ENCODE measurements around the gene LPP.

DNA sequence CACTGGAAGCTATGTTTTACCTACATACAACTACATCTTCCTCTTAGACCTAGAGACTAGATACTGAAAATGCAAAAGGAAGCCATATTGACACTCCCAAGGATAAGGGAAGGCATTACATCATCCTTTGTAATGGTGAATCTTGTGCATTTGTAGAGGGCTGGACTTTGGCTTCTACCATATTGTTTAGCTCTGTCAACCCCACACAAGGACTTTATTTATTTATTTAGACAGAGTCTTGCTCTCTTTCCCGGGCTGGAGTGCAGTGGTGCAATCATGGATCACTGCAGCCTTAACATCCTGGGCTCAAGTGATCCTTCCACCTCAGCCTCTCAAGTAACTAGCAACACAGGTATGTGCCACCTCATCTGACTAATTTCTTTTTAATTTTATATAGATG lies 686.3 kb downstream of the LPP start:
- TF ChIP-seq, protein P1, sequence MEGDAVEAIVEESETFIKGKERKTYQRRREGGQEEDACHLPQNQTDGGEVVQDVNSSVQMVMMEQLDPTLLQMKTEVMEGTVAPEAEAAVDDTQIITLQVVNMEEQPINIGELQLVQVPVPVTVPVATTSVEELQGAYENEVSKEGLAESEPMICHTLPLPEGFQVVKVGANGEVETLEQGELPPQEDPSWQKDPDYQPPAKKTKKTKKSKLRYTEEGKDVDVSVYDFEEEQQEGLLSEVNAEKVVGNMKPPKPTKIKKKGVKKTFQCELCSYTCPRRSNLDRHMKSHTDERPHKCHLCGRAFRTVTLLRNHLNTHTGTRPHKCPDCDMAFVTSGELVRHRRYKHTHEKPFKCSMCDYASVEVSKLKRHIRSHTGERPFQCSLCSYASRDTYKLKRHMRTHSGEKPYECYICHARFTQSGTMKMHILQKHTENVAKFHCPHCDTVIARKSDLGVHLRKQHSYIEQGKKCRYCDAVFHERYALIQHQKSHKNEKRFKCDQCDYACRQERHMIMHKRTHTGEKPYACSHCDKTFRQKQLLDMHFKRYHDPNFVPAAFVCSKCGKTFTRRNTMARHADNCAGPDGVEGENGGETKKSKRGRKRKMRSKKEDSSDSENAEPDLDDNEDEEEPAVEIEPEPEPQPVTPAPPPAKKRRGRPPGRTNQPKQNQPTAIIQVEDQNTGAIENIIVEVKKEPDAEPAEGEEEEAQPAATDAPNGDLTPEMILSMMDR (IDR thresholded peaks at IDR 0.05), result no peak
- no peak for TF ChIP-seq POLR2A (IDR thresholded peaks at IDR 0.05)

Data from Peyer's patch (tissue), 4 donors.